Smooth muscle cell (in vitro differentiated cells): ENCODE data around the gene SLC16A12. TPM values are rescaled to one million over a fixed set of nuclear protein-coding genes. Genes with fewer than 3 reads are reported as not detected.
A peak's percentile ranks its signal among the peaks of the same experiment; 100 is the strongest.

Experiments used
- DNase-seq: peaks from one replicate; lab custom pipeline; 2025; ENCODE audit not compliant: unreplicated experiment; lab: John Stamatoyannopoulos, UW
- H2AFZ ChIP-seq: fragments of 200-600 bp; sonication (generic); 2 replicates; pipeline ENCODE4 v1.6.0; 2016; ENCODE audit warnings: antibody characterized with exemption, low read depth, mild to moderate bottlenecking
- H3F3A ChIP-seq: fragments of 200-600 bp; sonication (generic); 2 replicates; pipeline ENCODE4 v1.6.0; 2017; ENCODE audit warnings: antibody characterized with exemption, low read depth
- H3K27ac ChIP-seq: fragments of 200-600 bp; sonication (generic); 2 replicates; pipeline ENCODE4 v1.5.1; 2016; ENCODE audit warnings: low read depth, mild to moderate bottlenecking
- H3K27me3 ChIP-seq: fragments of 200-600 bp; sonication (generic); 2 replicates; pipeline ENCODE4 v1.6.1; 2016; ENCODE audit warnings: low read depth, mild to moderate bottlenecking
- H3K36me3 ChIP-seq: fragments of 200-600 bp; sonication (generic); 2 replicates; pipeline ENCODE4 v1.5.1; 2016; ENCODE audit warnings: low read depth
- H3K4me1 ChIP-seq: fragments of 200-600 bp; sonication (generic); 2 replicates; pipeline ENCODE4 v1.5.1; 2016; ENCODE audit warnings: low read depth
- H3K4me2 ChIP-seq: fragments of 200-600 bp; sonication (generic); 2 replicates; pipeline ENCODE4 v1.6.0; 2016; ENCODE audit warnings: mild to moderate bottlenecking
- H3K4me3 ChIP-seq: fragments of 200-600 bp; sonication (generic); 2 replicates; pipeline ENCODE4 v1.5.1; 2016; ENCODE audit warnings: mild to moderate bottlenecking
- H3K79me2 ChIP-seq: fragments of 200-600 bp; sonication (generic); 2 replicates; pipeline ENCODE4 v1.6.0; 2016; ENCODE audit warnings: low read depth, mild to moderate bottlenecking
- H3K9ac ChIP-seq: fragments of 200-600 bp; sonication (generic); 2 replicates; pipeline ENCODE4 v1.6.0; 2016; ENCODE audit warnings: low read depth
- H3K9me3 ChIP-seq: fragments of 200-600 bp; sonication (generic); replicated peaks from 2 replicates; pipeline ENCODE4 v1.5.1; 2016; ENCODE audit warnings: low read depth
- H4K20me1 ChIP-seq: fragments of 200-600 bp; sonication (generic); 2 replicates; pipeline ENCODE4 v1.6.0; 2016; ENCODE audit warnings: low read depth
- WGBS: methylation state at CpG from one replicate; pipeline ENCODE4 v1.1.7; 2016; ENCODE audit warnings: low lambda C conversion rate; 5-methylcytosine and 5-hydroxymethylcytosine counted together
- polyA plus RNA-seq: library from polyadenylated mRNA; unstranded; fragments of >200 nt; fragmentation: Nextera tagmentation; extraction: Ambion mirVana; gene quantifications from 2 replicates; pipeline ENCODE4 v1.2.1, GENCODE V29; 2016
- total RNA-seq: library from RNA; depleted of rRNA; stranded (reverse); fragments of >200 nt; gene quantifications from 2 replicates; pipeline ENCODE4 v1.2.3, GENCODE V29; 2014
- TF ChIP-seq, protein P1 (sequence below): fragments of 200-600 bp; sonication (generic); IDR thresholded peaks from 2 replicates; pipeline ENCODE4 v1.5.1; 2017; ENCODE audit warnings: borderline replicate concordance, mild to moderate bottlenecking, antibody characterized with exemption; ENCODE audit not compliant: insufficient read depth, poor library complexity, severe bottlenecking

SLC16A12 gene
- total and polyA plus RNA-seq, 2 experiments from 2014 or later = not detected

GRCh38 chr10:89555688-89556445 lies 20.5 kb upstream of the SLC16A12 start:
- Histone ChIP-seq H3F3A (peaks cover 3% of the 10 kb centered on the region), H3K4me3 (no peak overlapping the region), H2AFZ (no peak overlapping the region), H3K79me2 (no peaks in the 10 kb centered on the region), H3K9me3 (no peaks in the 10 kb centered on the region), H3K9ac (no peak overlapping the region), H3K27me3 (no peaks in the 10 kb centered on the region), H3K4me2 (no peak overlapping the region), H4K20me1 (no peaks in the 10 kb centered on the region), H3K4me1 (no peaks in the 10 kb centered on the region), H3K27ac (no peak overlapping the region), H3K36me3 (no peaks in the 10 kb centered on the region)
- no peak for DNase-seq
- 84% methylated on average over 7 of the region's 7 CpGs for WGBS
- TF ChIP-seq, protein P1, sequence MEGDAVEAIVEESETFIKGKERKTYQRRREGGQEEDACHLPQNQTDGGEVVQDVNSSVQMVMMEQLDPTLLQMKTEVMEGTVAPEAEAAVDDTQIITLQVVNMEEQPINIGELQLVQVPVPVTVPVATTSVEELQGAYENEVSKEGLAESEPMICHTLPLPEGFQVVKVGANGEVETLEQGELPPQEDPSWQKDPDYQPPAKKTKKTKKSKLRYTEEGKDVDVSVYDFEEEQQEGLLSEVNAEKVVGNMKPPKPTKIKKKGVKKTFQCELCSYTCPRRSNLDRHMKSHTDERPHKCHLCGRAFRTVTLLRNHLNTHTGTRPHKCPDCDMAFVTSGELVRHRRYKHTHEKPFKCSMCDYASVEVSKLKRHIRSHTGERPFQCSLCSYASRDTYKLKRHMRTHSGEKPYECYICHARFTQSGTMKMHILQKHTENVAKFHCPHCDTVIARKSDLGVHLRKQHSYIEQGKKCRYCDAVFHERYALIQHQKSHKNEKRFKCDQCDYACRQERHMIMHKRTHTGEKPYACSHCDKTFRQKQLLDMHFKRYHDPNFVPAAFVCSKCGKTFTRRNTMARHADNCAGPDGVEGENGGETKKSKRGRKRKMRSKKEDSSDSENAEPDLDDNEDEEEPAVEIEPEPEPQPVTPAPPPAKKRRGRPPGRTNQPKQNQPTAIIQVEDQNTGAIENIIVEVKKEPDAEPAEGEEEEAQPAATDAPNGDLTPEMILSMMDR = no peak

DNA sequence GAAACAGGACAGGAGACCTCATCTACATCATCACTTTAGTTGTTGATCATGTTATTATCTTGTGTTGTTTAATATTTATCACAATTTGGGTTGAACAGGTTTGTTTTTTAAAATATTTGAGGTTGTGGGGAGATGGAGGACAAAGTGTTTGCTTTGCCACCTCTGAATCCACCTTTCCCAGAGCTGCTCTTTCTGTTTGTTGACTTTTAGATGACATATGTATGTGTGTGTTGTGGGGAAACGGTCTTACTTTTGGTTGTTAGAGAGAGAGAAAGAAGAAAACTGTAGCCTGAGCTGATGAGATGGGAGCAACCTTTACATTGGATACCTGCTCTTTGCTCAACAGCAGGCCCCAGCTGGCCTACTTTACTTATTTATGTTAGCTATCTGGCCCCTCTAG lies 19.0 kb upstream of the SLC16A12 start:
- H3K4me1 ChIP-seq = no peaks in the 10 kb centered on the region
- H3K27me3 ChIP-seq = no peaks in the 10 kb centered on the region
- H3F3A ChIP-seq = peaks cover 3% of the 10 kb centered on the region
- WGBS = 95% methylated on average over 1 of the region's 1 CpG
- H3K27ac ChIP-seq = no peak overlapping the region
- TF ChIP-seq, protein P1 = no peak
- H3K79me2 ChIP-seq = no peaks in the 10 kb centered on the region
- no peaks in the 10 kb centered on the region for H4K20me1 ChIP-seq
- no peaks in the 10 kb centered on the region for H3K36me3 ChIP-seq
- H3K9ac ChIP-seq = no peak overlapping the region
- no peaks in the 10 kb centered on the region for H3K9me3 ChIP-seq
- no peak for DNase-seq
- H2AFZ ChIP-seq = no peak overlapping the region
- no peak overlapping the region for H3K4me2 ChIP-seq
- H3K4me3 ChIP-seq = no peak overlapping the region

DNA sequence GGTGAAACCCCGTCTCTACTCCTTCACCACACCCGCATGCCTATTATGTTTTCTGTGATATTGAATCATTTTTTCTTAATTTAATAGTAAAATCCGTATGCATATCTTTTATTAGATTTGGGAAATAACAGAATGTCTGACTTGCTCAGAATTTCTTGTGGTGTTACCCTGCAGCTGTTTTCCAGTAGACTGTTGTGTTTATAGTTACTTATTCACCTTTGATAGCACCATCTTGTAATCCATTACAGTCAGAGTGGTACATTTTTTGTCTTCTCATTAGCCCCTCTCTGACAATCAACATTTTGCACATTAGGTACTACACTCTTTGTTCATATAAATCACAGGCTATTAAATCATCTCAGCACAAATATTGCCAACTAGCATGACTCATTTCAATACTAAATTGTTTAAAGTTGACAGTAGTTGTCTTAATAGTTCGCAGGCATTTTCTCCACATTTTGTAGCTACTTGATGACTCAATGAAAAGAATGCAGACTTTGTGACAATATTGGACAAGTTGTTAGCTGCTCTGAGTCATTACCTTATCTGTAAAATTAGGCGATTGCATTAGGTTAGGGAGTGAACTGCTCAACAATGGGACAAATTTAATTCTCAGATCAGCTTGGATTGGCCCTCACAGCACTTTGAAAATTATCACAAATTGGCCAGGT lies 17.8 kb upstream of the SLC16A12 start:
- Histone ChIP-seq H2AFZ (no peak overlapping the region), H3K9ac (no peak overlapping the region), H3F3A (peaks cover 3% of the 10 kb centered on the region), H3K79me2 (no peaks in the 10 kb centered on the region), H3K4me3 (no peak overlapping the region), H3K27ac (peak overlapping the region; percentile 9), H3K9me3 (no peaks in the 10 kb centered on the region), H3K4me1 (no peaks in the 10 kb centered on the region), H3K36me3 (no peaks in the 10 kb centered on the region), H4K20me1 (no peaks in the 10 kb centered on the region), H3K4me2 (no peak overlapping the region), H3K27me3 (no peaks in the 10 kb centered on the region)
- TF ChIP-seq, protein P1 = no peak
- WGBS = 57% methylated on average over 5 of the region's 5 CpGs
- DNase-seq = no peak

GRCh38 chr10:89552213-89552612 lies 16.8 kb upstream of the SLC16A12 start:
- Histone ChIP-seq H3F3A (peaks cover 3% of the 10 kb centered on the region), H3K9me3 (no peaks in the 10 kb centered on the region), H3K4me3 (no peak overlapping the region), H3K27me3 (no peaks in the 10 kb centered on the region), H3K4me2 (no peak overlapping the region), H4K20me1 (no peaks in the 10 kb centered on the region), H3K4me1 (no peaks in the 10 kb centered on the region), H3K36me3 (no peaks in the 10 kb centered on the region), H3K79me2 (no peaks in the 10 kb centered on the region), H3K27ac (no peak overlapping the region), H2AFZ (no peak overlapping the region), H3K9ac (no peak overlapping the region)
- WGBS = 94% methylated on average over 4 of the region's 4 CpGs
- TF ChIP-seq, protein P1 = no peak
- DNase-seq = no peak
